Activated CD4-positive, alpha-beta T cell treated with anti-CD3 and anti-CD28 coated beads for 4 hours (primary cell): ENCODE measurements around the gene CCDC91.
"Not testable (repeated sequence)": the region's sequence is repeated elsewhere in the genome, so short reads cannot be mapped to it uniquely, and the experiment has no call there.

Source experiments
- DNase-seq, 2 donors: peaks; one replicate each; pipeline ENCODE4 v3.0.0-alpha.2; 2020

Gene CCDC91

DNA sequence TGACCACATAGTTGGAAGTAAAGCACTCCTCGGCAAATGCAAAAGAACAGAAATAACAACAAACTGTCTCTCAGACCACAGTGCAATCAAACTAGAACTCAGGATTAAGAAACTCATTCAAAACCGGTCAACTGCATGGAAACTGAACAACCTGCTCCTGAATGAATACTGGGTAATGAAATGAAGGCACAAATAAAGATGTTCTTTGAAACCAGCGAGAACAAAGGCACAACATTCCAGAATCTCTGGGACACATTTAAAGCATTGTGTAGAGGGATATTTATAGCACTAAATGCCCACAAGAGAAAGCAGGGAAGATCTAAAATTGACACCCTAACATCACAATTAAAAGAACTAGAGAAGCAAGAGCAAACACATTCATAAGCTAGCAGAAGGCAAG is 285.9 kb downstream of the CCDC91 start:
- DNase-seq = not testable (repeated sequence)

DNA sequence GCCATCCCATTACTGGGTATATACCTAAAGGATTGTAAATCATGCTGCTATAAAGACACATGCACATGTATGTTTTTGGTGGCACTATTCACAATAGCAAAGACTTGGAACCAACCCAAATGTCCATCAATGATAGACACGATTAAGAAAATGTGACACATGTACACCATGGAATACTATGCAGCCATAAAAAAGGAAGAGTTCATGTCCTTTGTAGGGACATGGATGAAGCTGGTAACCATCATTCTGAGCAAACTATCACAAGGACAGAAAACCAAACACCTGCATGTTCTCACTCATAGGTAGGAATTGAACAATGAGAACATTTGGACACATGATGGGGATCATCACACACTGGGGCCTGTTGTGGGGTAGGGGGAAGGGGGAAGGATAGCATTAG is 288.8 kb downstream of the CCDC91 start:
- DNase-seq = not testable (repeated sequence)

DNA sequence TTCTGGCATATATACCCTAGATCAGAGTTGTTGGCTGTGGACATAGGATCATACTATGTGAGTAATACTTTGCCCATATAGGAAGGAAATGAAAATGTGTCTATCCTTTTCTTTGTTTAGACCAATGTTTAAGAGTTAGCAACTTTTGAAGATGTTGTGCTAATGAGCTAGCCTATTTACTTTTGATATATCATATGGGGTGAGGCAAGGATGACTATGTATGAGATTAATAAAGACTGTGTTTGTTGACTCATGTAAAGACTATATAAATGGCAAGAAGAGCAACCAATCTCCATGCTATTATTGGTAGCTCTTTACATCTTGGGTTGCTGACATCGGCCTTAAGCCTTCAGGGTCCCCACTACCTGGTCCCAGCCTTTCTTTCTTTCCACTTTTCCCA is 289.4 kb downstream of the CCDC91 start:
- no peak for DNase-seq

DNA sequence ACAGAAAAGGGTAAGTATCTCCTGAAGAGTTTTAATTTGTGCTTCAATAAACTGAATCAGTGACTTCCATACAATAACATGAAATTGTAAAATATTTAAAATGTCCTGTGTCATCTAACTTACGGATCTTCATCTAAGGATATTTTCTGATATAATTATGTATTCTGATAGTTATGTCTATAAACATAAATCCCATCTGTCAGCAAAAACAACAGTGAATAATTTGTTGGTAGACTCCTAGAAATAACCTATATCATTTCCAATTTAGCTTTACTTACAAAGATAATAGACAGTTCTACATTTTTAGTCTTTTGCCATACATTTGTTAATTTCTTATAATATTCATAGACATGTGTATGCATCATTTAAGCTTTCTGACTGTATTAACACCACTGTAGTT is 293.9 kb downstream of the CCDC91 start:
- DNase-seq = no peak

DNA sequence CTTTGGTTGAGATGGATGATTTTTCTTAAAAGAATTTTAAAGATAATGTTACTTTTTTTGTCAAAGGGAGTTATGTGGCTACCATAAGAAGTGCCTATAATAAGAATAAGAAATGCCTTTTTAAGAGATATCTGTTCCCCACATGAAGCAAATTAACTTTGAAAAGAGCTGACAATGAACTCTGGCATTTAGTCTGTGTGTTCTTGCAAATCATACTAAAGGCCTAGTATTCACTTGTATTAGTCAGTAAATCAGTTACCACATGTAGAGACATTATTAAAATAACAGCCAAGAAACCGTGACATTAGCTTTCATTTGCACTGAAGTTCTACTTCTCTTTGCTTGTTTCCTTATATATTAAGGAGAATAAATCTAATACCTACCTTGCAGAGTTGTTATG is 296.3 kb downstream of the CCDC91 start:
- DNase-seq = no peak

DNA sequence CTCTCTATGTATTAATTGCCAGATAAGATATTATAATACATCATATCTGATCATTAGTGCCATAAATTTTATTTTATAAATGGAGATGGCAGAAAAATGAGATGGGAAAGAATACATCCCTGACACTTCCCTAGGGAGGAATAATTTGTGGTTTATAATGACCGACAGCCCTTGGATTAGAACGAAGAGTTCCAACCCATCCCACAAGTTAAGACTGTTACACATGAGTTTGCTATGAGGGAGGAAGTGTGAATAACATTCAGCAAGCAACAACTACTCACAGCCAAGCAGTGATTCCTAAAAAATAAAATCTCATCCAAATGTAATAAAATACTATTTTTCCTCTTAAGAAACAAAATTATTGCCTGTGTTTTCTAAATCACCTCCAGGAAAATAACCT is 299.0 kb downstream of the CCDC91 start:
- DNase-seq = no peak

DNA sequence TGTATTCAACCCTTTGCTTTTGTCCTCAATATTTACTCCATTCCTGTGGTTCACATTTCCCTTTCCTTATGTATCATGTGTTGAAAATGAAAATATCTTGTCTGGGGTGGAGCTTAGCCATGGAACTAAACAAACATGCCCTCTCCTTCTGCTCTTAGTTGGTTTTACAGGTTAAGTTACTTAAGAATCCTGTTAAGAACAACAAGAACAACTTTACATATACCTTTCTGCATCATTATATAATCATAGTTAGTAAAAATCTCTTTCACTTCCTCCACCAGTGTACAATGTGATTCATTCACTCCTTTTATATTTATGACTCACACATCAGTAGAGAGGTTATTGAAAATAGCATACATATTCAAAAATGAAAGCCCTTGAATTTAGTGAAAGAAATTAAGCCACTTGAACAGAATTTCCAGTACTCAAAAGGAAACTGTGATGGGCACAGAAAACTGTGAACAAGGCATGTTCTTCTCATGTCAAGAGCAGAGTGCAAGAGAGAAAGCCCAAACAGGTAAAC is 307.7 kb downstream of the CCDC91 start:
- no peak for DNase-seq

DNA sequence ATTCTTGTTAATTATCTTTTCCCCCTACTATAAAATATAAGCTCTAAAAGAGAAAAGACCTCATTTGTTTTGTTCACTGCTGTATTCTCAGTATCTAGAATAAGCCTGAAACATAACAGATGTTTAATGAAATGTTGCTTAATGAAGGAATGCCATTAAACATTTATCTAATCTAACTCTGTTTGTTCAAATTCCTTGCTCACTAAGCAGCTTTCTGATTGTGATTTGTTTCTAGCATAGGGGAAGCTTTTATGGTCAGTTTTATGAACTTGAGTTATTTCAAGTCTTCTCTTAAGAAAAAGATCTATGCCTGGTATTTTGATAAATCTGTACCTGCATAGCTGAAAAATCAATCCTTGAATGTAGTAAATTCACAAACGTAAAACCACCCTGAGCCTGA is 308.6 kb downstream of the CCDC91 start:
- no peak for DNase-seq

DNA sequence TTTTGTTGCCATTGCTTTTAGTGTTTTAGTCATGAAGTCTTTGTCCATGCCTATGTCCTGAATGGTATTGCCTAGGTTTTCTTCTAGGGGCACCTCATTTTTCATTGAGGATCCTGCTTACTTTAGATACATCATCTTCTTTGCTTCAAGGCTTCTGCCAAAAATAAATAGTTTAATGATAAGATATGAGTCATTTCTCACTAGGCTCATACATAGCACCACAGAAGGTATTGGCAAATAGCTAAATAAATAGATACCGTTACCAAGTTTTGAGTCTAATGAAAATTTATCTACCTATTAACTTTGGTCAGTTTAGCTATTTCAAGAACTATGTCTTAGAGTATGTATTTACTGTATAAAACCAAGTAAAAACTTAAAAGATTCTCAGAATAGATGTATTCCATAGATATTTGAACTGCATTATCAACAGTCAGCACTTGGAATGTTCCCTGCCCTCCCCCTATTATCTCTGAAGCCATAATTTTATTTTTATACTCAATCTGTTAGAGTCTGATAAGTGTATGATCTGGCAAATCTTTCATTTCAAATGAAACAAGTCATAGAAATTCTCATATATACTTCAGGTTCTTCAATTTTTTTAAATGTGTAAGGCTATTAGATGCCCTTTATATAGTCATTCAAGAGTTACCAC is 310.2 kb downstream of the CCDC91 start:
- no peak for DNase-seq

DNA sequence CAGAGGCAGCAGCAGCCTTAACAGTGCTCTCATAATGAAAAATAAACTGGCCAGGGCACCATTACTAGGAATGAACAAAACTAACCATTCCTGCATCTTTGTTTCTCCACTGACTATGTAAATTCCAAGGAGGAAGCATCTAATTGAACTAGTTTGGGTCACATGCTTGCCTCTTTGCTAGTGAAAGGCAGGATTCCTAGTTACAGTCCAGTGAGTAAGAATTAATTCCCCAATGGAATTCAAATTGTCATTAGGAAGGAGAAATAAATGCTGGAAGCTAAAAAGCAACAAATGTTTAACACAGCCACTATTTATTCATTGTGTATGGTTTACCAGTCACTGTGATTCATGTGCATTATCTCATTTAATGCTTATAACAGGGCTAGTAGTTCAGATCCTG is 316.0 kb downstream of the CCDC91 start:
- no peak for DNase-seq

DNA sequence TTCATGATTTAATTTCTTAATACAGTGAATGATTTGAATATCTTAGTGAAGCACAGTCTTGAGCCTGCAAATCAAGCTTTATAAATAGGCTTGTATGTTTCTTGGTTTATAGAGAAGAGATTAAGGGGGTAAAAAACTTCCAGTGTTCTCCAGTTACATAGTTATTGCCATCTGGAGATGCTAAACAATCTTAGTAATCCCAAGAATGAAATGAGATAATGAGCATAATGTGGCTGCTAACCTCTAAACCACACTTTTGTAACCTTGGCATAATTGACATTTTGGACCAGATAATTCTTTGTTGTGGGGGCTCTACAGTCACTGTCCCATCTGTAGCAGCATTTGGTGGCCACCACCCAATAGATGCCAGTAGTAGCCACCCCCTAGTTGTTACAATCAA is 316.8 kb downstream of the CCDC91 start:
- DNase-seq = no peak

DNA sequence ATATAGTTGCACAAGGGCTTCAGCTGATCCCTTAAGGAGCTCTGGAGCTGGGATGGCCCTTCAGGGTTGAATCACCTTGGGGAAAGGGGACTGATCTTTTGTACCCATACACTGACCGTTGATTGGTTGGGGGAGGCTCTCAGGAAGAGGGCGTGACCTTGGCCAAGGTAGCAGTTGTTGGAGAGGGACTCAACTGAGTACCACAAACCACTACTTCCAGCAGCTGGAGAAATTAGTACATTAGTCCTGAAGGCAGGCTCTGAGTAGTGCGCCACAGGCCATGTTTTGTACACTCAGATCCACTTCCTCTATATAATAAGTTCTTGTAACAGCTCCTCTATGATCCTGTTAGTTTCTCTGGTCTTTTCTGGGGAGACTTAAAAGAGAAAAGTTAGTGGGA is 317.6 kb downstream of the CCDC91 start:
- DNase-seq = no peak

DNA sequence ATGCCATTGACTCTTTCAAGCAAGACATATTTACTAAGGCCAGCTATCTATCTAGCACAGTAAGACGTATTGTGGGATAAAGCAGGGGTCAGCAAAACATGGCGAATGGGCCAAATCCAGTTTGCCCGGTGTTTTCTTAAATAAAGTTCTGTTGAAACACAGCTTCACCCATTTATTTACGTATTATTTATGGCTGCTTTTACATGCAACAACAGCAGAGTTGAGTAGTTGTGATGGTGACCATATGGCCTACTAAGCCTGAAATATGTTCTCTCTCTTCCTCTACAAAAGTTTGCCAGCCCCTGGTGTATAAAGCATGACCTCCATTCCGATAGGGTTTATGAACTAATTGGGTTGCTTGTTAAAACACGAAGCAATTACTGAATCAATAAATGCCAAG is 322.1 kb downstream of the CCDC91 start:
- DNase-seq = no peak

DNA sequence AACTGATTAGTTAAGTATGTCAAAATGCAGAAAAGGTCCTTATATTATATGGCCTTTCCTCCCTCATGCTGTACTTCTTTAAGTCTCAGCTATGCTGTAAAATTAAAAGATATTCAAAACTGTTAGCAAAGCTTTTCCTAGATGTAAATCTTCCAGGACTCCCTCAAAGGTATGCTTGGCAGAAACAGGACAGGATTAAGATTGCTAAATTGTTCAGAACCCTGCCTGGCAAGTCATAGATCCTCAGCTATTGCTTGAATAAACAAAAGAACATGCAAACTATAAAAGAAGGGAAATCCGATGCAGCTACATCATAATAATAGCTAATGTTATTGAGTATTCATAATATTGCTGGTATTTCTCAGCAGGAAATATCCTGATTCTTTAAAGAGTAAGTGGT is 322.6 kb downstream of the CCDC91 start:
- no peak for DNase-seq

DNA sequence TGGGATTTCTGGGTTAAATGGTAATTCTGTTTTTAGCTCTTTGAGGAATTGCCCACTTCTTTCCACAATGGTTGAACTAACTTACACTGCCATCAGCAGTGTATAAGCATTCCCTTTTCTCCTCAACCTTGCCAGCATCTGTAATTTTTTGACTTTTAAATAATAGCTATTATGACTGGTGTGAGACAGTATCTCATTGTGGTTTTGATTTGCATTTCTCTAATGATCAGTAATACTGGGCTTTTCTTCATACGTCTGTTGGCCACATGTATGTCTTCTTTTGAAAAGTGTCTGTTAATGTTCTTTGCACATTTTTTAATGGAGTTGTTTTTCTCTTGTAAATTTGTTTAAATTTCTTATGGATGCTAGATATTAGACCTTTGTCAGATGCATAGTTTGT is 323.7 kb downstream of the CCDC91 start:
- DNase-seq = no peak

DNA sequence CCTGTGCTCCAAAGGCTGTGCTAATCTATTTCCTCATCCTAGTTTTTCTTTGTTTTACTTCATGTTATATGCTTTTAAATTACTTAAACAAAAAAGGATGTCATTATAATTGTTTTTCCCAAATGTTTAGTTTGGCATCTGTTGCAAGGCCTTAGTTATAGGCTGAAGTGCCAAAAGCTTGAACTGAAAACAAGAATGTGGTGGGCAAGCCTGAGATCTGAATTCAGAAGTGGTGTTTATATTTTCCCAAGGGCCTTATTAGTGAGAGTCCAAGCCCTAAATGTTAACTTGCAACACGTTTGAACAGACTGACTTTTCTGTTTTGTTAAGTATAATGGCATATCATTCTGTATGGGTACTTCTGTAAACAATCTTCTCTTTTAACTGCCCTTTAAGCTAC is 326.8 kb downstream of the CCDC91 start:
- DNase-seq = no peak

DNA sequence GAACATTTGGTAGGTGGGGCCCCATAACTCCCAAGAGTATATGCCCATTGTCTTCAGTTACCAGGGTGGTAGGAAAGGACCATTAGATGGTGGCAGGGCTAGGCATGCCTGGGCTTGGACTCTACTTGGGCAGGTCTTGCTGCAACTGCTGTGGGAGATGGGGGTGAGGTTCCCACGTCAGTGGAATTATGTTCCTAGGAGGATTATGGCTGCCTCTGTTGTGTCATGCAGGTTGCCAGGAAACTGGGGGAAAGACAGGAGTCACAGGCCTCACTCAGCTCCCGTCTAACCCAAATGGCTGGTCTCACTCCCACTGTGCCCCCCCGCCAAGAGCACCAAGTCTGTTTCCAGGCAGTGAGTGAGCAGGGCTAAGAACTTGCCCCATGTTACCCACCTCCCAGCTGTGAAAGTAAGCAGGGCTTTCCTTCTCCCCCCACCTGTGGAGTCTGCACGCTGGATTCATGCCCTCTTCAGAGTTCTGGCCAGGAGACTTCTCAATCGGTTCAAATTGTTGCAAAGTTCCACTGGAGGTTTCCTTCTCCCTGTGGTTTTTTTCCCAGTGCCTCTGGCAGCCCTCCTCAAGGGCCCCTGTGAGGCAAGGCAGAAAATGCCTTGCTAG is 337.5 kb downstream of the CCDC91 start:
- peak in 1 of 2 donors; percentile 0 for DNase-seq

DNA sequence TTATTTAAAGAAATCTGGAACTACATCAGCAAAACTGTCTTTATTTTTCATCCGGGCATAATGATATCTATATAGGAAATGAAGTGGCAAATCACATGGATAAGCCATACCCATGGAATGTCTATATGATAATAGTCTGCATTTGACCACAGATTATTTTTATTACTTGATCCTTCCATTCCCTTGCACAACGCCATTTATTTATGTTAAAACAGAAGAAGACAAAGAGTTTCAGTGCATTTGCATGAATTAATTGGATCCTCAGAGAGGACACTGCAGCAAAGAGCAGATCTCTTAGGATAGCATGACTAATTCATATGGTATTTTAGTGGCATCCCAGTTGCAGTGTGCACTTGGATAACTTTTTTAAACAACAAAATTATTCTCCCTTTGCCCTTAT is 345.0 kb downstream of the CCDC91 start:
- no peak for DNase-seq

DNA sequence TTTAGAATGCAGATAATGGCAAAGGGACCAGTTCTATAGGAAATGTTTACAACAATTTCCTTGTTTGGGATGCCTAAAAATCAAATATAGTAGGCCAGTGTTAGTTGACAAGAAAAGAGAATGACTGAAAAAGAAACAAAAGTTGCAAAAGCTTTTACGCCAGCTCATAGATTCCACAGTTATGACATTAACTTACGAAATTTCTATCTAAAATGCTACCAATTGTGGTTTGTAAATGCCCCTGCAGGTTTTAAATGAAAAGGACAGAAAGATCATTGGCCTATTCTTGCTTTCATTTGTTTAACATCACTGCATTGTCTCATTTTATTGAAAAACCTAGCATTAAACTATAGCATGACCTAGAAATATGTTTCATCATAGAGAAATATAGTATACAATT is 345.8 kb downstream of the CCDC91 start:
- no peak for DNase-seq

DNA sequence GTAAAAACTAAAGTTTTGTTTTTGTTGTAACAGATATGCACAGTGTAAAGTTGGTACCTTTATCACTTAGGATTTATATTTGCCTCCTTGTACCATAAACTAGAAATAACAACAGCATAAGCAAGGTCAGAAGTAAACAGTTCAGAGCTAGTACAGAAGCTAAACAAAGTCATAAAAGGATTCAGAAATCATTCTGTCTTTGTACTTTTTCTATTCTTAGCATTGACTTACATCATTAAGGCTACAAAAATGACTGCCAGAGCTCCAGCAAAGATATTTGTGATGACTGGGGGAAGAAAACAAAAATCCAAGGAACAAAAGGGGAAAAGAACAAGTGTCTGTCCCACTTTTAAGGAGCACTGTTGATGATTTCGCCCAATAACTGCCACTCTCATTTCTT is 347.2 kb downstream of the CCDC91 start:
- no peak for DNase-seq

DNA sequence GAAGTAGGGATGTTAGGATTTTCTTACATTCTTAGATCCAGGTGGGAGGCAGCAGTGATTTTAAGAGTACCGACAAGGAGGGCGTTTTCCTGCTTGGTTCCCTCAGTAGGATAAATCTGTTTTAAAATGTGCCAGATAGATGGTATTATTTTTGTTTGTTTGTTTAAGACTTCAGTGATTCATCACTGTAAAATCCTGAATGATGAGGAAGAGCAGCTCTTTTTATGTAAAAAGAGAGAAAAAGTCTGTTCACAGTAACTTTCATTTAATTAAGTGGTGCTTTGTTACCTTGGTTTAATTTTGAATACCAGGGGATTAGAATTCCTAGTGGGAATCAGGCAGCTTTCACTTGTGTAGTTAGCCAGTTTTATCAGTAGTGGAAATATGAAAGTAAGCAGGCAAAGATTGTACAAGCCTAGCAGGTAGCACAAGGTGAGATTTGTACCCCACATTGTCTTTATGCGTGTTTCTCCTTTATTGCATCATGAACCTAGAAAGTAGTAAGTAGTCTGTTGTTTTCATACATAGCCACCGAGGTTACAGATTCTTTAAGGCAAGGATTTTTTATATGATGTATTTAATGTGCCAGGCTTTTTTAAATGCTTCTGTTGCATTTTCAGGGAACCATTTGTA is 349.6 kb downstream of the CCDC91 start:
- DNase-seq = no peak

DNA sequence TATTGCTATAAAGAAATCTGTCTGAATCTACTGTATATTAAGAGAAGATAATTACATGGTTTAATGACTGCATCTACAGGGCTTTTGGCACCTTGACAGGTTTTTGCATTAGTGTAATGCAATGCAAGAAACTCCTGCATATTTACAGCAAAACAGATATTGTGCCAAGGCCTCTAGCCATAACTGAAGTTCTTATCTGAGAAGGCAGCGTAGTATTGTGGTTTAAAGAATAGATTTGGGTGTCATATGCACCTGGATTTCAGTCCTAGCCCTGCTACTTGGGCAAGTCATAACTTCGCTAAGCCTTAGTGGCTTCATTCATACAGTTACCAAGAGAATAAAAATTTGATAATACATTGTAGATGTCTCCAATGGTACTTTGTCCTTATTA is 350.1 kb downstream of the CCDC91 start:
- no peak for DNase-seq

DNA sequence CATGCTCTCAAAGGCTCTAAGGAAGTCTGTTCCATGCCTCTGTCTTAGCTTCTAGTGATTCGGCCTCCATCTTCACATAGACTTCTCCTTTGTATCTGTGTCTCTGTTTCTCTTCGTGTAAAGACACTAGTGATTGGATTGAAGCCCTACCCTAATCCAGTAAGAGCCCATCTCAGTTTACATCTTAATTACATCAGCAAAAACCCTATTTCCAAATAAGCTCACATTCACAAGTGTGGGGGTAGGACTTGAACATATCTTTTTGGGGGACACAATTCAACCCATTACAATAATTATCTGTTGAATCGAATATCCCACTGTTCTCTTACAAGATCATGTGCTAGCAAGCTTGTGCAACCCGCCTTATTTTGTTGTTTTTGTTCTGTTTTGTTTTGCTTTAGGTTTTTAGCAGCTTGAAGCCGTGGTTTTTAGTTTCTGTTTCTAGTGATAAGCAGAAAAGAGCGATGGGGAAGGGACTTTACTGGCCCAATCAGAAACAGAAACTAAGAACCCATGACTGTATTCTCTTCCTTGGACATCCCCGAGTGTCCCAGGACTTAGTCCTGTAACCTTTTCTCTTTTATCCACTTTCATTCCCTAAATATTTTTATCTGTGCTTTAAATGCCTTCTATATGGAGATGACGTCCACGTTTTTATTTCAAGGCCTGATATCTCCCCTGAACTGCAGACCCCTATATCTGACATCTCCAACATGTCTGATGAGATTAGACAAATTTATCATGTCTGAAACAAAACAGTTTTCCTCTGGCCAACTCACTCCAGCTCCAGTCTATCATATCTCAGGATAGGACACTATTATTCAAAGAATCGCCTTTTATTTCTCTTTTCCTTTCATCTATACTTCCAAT is 353.0 kb downstream of the CCDC91 start:
- no peak for DNase-seq
